ENCODE results near the gene OLFML2A.

Gene OLFML2A

DNA sequence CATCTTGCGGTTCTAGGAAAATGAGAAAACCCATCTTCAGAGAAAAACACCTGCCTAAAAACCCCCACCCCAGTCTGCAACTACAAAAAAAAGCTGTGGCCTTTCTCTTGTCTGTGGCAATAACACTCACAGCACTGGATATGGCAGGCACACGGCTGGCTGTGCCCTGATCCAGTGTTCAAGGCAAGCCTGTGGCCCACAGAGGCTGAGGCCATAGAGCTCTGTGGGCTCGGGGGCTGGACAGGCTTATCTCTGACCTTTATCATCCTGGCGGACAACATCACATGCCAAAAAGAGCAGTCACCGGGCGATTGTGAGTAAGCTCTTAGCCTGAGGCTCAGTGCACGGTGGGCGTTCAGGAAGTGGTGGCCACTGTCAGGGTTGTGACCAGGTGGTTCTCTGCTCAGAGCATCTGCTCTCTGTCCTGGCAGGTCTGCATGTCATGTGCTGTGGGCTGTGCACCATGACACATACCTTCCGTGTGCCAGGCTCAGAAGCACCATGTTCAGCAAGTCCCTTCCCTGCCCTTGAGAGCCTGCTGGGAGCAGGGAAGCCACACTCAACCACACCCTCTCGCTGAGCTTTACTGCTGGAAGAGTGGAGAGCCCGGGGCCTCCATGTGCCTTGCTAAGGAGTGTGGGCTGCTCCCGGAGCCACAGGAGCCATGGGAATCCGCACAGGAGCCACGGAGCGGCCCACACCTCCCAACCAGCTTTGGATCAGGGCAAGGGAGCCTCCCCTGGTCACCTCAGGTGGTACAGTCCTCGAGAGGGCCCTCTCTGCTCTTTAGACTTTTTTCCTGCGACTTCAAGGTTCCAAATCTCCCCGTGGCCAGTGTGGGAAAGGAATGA, 41.7 kb downstream of the OLFML2A start:
- Histone ChIP-seq H3K4me3 (ENCODE audit: insufficient read depth, low read length, poor library complexity, severe bottlenecking) (no peak overlapping the region), H3F3A (ENCODE audit: insufficient read depth) (no peaks in the 10 kb centered on the region), H3K36me3 (ENCODE audit: low read length) (no peaks in the 10 kb centered on the region), H4K20me1 (ENCODE audit: low read depth, low read length) (no peaks in the 10 kb centered on the region), H3K4me2 (ENCODE audit: low read depth, low read length, poor library complexity, severe bottlenecking) (peak overlapping the region; percentile 25), H3K27me3 (ENCODE audit: low read length) (no peaks in the 10 kb centered on the region), H3K27ac (ENCODE audit: low read depth, low read length) (peak overlapping the region; percentile 41), H3K9me3 (ENCODE audit: insufficient read depth, low read length) (no peaks in the 10 kb centered on the region), H3K9ac (ENCODE audit: low read length) (peak overlapping the region; percentile 12; the same call in 1 of the 2 replicates), H3K9me2 (replicated peaks; ENCODE audit: insufficient read depth, low read length) (no peaks in the 10 kb centered on the region), H2AFZ (ENCODE audit: low read depth, low read length, severe bottlenecking) (peak overlapping the region; percentile 47), H3K79me2 (ENCODE audit: insufficient read depth, low read length) (no peaks in the 10 kb centered on the region)
- TF ChIP-seq, protein P1, sequence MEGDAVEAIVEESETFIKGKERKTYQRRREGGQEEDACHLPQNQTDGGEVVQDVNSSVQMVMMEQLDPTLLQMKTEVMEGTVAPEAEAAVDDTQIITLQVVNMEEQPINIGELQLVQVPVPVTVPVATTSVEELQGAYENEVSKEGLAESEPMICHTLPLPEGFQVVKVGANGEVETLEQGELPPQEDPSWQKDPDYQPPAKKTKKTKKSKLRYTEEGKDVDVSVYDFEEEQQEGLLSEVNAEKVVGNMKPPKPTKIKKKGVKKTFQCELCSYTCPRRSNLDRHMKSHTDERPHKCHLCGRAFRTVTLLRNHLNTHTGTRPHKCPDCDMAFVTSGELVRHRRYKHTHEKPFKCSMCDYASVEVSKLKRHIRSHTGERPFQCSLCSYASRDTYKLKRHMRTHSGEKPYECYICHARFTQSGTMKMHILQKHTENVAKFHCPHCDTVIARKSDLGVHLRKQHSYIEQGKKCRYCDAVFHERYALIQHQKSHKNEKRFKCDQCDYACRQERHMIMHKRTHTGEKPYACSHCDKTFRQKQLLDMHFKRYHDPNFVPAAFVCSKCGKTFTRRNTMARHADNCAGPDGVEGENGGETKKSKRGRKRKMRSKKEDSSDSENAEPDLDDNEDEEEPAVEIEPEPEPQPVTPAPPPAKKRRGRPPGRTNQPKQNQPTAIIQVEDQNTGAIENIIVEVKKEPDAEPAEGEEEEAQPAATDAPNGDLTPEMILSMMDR (IDR thresholded peaks at IDR 0.05; ENCODE audit: insufficient read depth, low read length, poor library complexity, severe bottlenecking) = no peak
- no peak for TF ChIP-seq EZH2phosphoT487 (conservative IDR thresholded peaks at IDR 0.05; ENCODE audit: low read length)

DNA sequence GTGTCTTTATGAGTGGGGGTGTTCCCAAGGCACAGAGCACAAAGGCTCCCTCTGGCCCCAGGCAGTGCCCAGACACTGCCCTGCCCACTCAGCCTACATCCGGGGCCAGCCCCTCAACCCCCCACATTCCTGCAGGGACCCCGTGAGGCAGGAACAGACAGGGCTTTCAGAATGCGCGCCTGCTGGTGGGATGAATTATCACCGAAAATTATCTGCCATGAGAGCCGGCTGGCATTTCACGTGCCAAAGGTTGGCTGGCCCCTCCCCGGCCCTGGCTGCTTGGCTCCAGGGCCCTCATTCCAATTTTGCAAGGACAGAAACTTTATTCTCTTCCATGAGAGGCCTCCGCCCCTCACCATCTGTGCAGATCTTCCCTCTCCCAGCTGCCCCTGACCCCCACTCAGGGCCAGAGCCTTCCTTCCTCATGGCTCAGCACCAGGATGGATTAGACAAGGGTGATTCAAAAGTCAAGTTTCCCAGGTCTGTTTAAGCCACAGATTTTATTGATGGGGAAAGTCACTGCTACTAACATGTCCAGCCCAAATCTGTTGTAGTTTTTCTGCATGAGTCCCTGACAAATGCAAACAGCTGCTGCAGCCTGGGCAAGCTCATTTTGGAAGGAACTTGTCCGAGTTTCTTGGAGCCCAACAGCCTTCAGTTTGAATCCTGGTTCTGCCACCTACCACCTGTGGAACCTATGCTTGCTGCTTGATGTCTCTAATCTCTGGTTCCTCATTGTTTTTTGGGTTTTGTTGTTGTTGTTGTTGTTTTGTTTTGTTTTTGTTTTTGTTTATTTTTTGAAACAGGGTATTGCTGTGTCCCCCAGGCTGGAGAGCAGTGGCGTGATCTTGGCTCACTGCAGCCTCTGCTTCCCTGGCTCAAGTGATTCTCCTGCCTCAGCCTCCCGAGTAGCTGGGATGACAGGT, 44.0 kb downstream of the OLFML2A start:
- TF ChIP-seq, protein P1 (IDR thresholded peaks at IDR 0.05; ENCODE audit: insufficient read depth, low read length, poor library complexity, severe bottlenecking) = no peak
- no peak for TF ChIP-seq EZH2phosphoT487 (conservative IDR thresholded peaks at IDR 0.05; ENCODE audit: low read length)
- H3K9me2 ChIP-seq (replicated peaks; ENCODE audit: insufficient read depth, low read length) = no peaks in the 10 kb centered on the region
- no peaks in the 10 kb centered on the region for H3K27me3 ChIP-seq (ENCODE audit: low read length)
- H3K27ac ChIP-seq (ENCODE audit: low read depth, low read length) = no peak overlapping the region
- H3K9ac ChIP-seq (ENCODE audit: low read length) = no peak overlapping the region
- no peaks in the 10 kb centered on the region for H3K79me2 ChIP-seq (ENCODE audit: insufficient read depth, low read length)
- H3K4me2 ChIP-seq (ENCODE audit: low read depth, low read length, poor library complexity, severe bottlenecking) = no peak overlapping the region
- no peaks in the 10 kb centered on the region for H3K9me3 ChIP-seq (ENCODE audit: insufficient read depth, low read length)
- H3F3A ChIP-seq (ENCODE audit: insufficient read depth) = peaks cover 16% of the 10 kb centered on the region
- H4K20me1 ChIP-seq (ENCODE audit: low read depth, low read length) = no peaks in the 10 kb centered on the region
- no peak overlapping the region for H3K4me3 ChIP-seq (ENCODE audit: insufficient read depth, low read length, poor library complexity, severe bottlenecking)
- H2AFZ ChIP-seq (ENCODE audit: low read depth, low read length, severe bottlenecking) = no peak overlapping the region
- no peaks in the 10 kb centered on the region for H3K36me3 ChIP-seq (ENCODE audit: low read length)

DNA sequence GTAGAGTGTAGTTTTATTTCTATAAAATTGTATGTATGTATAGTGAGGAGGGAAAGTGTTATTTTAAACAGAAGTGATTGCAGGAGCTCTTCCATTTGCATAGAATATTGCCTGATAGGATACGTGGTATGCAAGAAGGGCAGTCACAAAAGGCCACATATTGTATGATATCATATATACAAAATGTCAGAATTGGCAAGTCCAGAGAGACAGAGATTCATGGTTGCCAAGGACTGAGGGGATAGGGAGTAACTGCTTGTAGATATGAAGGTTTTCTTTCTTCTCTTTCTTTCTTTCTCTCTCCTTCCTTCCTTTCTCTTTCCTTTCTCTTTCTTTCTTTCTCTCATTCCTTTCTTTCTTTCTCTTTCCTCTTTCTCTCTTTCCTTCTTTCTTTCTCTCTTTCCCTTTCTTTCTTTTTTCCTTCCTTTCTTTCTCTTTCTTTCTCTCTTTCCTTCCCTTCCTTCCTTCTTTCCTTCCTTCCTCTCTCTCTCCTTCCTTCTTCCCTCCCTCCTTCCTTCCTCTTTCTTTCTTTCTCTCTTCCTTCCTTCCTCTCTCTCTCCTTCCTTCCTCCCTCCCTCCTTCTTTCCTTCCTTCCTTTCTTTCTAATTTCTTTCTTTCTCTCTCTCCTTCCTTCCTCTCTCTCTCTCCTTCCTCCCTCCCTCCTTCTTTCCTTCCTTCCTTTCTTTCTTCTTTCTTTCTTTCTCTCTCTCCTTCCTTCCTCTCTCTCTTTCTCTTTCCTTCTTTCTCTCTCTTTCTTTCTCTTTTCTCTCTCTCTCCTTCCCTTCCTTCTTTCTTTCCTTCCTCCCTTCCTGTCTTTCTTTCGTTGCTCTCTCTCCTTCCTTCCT, 51.8 kb downstream of the OLFML2A start:
- Histone ChIP-seq H3K27me3 (ENCODE audit: low read length) (no peaks in the 10 kb centered on the region), H2AFZ (ENCODE audit: low read depth, low read length, severe bottlenecking) (no peak overlapping the region), H3K79me2 (ENCODE audit: insufficient read depth, low read length) (no peaks in the 10 kb centered on the region), H4K20me1 (ENCODE audit: low read depth, low read length) (no peaks in the 10 kb centered on the region), H3K4me2 (ENCODE audit: low read depth, low read length, poor library complexity, severe bottlenecking) (no peak overlapping the region), H3F3A (ENCODE audit: insufficient read depth) (peaks cover 16% of the 10 kb centered on the region), H3K9ac (ENCODE audit: low read length) (no peak overlapping the region), H3K9me3 (ENCODE audit: insufficient read depth, low read length) (no peaks in the 10 kb centered on the region), H3K27ac (ENCODE audit: low read depth, low read length) (no peak overlapping the region), H3K4me3 (ENCODE audit: insufficient read depth, low read length, poor library complexity, severe bottlenecking) (no peak overlapping the region), H3K9me2 (replicated peaks; ENCODE audit: insufficient read depth, low read length) (no peaks in the 10 kb centered on the region), H3K36me3 (ENCODE audit: low read length) (no peaks in the 10 kb centered on the region)
- TF ChIP-seq, protein P1 (IDR thresholded peaks at IDR 0.05; ENCODE audit: insufficient read depth, low read length, poor library complexity, severe bottlenecking) = no peak
- no peak for TF ChIP-seq EZH2phosphoT487 (conservative IDR thresholded peaks at IDR 0.05; ENCODE audit: low read length)
